HG03196 (cell line): ENCODE results near the gene TBC1D4.

Source experiments
- ATAC-seq: cut with Tn5 transposase; IDR thresholded peaks from one replicate; pipeline ENCODE4 v1.9.1; 2021; ENCODE audit not compliant: unreplicated experiment

TBC1D4 gene

DNA sequence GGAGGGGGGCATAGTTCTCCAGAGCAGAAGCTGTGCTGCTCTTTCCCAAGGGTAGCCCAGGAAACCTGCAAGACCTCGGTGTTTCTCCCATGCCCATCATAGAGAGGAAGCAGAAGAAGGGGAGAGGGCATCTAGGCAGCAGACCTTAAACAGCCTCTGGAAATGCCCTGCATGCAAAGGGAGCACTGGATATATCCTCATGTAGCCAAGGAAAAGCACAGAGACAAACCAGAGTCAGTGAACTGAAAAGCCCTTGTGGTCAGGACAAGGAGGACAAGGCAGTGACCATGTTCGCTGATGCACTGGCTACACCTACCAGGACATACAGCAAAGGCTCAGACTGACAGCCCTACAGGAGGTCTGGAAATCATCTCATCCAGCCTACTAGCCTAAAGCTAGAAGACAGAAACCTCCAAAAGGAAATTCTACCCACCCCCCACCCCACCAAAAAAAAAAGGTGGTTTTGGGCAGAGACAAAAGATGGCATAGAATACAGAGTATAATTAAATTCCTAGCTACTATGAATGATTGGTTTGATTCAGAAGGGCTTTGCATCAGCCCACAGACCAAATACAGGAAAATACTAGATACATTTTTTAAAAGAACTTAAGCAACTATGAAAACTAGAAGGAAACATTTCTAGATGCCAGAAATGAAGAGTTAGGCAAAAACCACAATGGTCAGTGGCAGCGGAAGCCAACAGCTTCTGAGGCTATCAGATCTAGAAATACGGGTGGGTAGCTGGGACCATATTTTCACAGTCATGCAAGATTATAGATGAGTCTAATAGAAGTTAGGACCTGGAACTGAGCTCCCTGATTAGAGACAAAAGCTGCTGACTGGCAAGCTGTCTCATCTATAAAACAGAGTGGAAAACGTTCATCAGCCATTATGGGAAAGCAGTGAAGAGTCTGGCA lies 4.4 kb upstream of the TBC1D4 start:
- ATAC-seq: no peak

DNA sequence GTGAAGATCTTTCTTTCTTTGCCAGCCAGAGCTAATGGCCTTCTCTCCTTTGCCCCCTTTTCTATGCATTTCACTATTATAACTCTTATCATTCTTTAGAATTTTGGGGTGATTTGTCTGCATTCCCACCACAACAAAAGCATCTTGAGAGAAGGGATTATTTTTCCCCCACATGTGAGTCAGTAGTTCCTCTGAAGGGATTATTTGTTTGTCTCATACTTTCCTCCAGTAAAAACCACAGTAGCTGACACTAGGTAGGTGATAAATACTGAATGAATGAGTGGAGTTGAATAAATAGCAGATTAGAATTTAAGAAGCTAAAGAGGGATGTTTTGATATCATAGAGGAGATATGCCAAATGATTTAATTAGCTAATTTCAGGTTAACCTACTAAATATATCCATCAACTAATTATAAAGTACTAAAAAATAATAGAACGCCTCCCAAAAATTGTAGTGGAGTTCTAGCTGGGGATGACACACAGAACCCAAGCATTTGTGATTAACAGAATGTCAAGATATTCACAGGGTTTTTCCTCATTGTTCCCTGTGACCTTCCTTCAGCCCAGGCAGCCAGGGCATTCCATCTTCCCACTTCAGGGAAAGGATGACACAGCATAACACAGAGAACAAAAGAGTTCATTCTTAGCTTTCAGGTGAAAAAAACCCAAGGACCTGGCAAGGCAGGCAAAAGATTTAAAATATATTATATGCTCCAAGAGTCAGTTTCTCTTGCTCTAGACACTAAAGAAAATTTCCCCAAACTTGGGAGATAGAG lies 3.5 kb upstream of the TBC1D4 start:
- no peak for ATAC-seq

DNA sequence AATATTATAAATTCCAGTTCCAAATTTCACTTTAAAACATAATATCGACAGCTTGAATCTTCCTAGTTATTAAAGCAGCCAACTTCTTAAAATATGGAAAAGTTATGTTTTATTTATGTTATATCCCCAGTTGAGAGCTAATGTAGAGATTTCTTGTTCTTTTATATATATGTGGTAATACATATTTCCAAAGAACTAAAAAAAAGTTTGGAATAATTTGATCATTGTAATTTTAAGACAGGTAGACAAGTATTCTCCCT lies 781 bp upstream of the TBC1D4 start:
- ATAC-seq: no peak

DNA sequence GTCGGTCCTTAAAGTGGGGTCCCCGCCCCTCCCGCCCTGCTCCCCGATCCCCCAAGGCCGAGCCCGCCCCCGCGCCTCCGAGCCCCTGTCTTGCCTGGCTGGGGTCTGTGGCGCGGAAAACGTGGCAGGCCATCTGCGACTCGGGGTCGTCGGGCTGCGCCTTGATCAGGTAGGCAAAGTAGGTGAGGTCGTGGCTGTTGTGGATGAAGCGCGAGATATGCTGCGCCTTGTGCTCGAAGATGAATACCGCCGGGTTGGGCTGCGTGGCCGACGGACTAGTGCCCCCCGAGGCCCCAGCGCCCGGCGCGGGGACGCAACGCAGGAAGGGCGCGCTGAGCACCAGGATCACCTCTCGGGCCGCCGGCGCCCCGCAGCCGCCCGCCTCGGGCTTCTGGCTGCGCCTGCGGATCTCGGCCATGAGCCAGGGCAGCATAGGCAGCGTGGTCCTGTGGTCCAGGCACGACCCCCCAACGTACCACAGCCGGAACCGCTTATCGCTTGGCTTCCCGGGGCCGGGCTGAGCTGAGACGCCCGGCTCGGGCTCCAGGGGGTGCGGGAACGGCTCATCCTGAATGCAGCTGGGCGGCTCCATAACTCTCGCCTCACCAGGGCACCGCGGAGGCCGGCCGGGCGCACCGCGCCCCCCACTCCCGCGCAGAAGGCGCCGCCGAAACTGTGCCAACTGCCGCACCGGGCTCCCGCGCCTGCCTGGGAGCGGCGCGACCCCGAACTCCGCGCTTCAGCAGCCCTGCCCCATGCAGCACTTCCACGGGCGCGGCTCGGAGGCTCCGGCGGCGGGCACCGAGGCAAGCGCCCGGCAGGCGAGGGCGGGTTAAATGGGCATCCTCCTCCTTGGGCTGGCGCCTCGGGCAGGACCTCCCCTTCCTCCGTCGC lies 546 bp downstream of the TBC1D4 start:
- ATAC-seq: peak; percentile 21

DNA sequence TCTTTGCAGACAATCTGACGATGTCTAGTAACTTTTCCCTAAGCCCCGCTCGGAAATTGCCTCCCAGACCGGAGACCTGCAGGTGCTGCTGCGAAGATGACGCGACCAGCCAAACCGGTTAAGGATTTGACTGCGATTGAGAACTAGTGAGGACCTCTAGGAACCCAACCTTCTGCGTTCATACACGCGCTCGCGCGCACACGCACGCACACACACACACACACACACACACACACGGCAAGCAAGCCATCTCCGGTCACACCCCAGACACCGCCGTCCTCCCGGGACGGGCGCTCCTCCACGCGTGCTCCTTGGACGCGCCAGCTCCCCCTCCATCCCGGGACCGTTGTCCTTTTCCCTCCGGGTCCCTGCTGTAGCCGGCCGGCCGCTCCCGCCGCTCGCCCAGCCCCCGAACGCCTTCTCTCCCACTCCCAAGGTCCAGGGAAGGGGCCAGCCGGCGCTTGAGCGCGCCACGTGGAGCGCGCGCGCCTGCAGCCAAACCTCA lies 1.2 kb downstream of the TBC1D4 start:
- no peak for ATAC-seq

DNA sequence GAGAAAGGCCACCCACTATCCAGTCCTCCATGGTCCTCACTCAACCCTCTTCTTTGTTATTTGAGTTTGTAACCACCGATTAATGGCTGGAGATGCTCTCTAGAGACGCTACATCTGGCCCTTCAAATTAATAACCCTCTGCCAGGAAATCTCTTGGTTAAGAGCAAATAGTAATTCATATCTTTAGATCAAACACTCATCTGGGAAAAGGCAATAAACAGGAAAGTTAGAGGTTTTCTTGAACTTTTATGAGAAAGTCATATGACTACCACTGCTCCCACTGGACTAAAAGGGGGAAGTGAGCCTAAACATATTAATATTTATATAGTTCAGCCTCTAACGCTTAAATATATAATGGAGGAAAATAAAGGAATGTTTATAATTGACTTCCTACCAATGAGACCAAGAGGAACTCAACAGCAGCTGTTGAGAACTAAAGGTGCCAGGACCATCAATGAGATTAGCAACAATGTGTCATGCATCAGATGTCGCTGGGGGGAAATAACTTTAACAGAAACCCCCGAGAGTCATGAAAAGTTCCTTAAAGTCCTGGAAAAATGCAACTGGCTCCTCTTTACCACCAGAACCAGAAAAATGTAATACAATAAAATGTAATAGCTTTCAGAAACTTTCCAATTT lies 2.7 kb downstream of the TBC1D4 start:
- ATAC-seq: no peak

DNA sequence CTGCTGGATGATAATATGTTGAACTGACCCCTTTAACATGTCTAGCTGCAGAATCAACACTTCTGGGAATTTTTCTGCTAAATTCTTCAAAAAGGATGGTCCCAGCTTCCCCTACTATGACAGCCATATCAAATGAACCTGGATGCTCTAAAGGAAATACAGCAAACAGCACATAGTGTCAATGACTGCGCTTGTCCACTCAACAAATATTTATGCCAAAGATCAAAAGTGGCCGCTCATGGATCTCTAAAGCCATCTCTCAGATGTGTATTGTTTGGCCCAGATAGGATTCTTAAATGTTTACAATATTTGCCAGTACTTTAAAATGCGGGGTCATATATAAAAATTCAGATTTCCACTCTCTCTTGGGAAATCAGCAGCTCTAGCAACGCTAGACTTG lies 3.3 kb downstream of the TBC1D4 start:
- no peak for ATAC-seq

DNA sequence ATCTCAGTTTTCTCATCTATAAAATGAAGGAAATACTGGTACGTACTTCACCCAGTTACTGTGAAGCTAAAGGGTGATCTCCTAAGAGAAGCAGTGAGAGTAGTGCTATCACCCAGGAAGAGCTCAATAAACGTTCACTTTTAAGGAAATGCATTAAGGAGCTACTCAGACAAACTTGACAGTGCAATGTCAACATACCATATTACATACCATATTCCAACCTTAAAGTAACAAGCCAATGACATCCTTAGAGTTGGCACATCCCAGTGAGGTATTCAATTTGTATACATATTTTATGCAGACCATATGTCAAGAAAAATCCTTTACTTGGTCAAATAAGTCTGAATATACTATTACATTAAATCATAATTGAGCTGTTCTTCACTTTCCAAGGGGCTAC lies 7.0 kb downstream of the TBC1D4 start:
- ATAC-seq: no peak

DNA sequence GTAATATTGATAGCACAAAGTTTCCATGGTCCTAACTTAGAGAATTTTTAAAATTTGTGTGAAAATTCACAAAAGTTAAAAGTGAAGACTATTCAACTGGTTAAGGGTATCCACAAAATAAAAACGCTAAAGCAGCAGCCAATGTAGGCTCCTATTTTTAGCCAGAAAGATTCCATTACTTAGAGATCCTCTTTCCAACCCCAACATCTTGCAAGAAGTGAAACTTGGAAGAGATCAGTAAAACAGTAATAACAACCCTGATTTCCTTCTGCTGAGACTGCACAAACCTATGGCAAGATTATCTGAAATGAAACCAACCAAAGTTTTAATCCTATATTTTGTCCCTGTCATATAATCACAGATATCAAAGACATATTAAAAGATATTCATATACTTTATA lies 8.5 kb downstream of the TBC1D4 start:
- ATAC-seq: no peak

DNA sequence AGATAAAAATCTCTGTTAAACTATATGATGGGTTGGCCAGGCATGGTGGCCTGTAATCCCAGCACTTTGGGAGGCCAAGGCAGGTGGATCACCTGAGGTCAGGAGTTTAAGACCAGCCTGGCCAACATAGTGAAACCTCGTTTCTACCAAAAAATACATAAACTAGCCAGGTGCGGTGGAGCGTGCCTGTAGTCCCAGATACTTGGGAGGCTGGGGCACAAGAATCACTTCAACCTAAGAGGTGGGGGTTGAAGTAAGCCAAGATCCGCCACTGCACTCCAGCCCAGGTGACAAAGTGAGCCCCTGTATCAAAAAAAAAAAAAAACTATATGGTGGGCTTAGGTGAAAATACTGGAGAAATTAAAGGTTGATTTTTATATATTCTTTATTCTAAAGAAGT lies 11.3 kb downstream of the TBC1D4 start:
- ATAC-seq: no peak

DNA sequence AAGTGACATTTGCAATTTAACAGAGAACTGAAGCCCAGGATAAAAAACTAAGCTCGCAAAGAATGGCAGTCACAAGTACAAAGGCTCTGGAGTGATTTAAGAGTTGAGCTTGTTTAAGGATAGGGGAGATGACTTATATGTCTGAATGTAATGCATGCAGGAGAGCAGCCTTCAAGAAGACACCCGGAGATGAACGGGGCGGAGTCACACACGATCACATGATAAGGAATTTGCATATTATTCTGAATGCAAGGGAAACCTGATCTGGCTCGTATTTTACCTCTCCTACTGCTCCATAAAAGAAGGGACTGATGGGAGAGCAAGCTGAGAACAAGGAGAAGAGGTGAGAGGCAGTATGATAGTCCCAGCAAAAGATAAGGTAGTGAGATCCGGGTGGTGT lies 12.9 kb downstream of the TBC1D4 start:
- ATAC-seq: no peak

DNA sequence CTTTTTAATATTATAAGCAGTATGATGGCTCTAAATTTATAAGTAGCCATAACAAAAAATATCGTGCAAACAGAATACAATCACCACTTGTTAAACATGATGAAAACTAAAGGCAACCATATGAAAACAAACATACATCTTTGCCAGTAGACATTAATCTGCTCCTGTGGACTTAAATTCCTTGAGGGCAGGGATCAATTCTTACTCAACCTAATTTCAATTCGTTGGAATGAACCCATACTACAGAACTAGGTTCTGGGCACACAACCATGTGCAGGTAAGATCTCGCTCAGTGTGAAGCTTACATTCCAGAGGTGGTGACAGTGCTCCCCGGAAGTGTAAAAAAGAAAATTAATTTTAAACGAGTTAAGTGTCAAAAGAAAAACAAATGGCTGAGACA lies 13.4 kb downstream of the TBC1D4 start:
- no peak for ATAC-seq

DNA sequence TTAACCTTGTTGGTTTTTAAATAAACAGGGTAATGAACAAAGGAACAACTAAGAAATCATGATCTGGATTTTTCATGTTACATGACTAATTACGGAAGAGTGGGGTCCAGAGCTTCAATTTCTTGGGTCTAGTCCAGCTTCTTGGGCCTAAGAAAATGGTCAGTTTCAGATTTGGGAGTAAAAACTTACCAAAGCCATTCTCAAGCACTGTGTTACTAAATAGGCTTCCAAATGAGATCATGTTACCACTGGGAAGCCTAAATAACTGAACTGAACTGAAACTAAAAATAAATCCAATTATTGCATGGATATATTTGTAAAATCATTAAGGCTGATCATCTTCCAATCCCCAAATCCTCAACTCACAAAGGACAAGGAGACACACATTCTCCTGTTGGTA lies 13.9 kb downstream of the TBC1D4 start:
- no peak for ATAC-seq

DNA sequence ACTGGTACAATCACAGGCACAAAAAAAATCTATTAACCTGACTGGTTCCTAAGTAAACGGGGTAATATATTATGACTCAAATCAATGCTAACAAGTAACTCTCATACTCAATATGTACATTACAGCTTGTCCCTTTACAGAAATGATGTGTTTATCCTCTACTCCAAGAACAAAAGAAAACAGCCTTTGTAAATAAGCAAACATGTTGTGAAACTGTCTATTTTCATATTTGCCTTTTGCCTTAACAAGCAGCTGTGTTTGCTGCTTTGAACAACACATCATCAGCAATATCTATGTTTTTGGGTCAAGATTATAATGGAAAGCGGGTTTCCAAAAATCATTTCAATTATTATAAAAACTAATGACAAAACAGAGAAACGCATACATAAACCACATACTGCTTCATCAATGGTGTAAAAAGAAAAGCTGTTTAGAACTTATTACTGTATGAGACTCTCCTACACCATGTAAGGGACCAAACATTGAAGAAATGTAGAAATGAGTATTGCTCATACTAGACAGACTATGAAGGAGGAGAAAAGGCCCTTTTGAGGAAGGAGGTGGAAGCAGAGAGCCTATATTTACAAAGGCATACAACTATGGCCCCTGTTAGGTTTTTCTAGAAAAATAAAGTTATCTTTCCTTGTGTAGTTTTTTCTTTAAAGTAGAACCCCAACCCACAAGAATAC lies 14.8 kb downstream of the TBC1D4 start:
- no peak for ATAC-seq

DNA sequence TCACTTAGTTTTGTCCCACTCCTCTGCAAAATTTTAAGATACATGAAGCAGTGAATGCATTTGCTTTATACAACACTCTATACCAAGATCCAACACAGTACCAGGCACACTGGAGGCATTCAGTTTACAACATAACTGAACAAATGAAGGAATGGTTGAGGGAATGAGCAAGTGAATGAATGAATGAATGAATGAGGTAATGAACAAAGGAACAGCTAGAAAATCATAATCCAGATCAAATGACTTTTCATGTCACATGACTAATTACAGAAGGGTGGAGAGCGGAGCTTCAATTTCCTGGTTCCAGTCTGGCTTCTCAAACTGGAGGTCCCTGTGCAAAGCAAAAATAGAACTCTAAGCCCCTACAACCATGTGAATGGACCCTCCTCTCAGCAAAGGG lies 16.7 kb downstream of the TBC1D4 start:
- ATAC-seq: no peak

DNA sequence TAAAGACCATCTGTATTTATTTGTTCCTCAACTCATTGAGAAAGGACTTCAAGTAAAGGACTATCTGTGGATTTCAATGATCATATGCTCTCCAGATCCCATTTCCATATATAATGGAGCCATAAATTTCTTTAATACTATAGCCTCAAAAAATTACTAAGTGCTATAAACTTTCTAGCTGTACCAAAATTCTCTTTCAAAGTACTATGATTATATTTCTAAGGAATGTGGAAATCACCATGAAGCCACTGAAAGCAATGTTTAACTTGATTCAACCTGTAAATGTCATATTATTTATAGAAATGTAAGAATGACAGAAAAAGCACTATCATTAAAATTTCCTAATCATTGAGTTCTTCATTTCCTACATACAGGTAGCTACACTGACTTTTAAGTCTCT lies 20.7 kb downstream of the TBC1D4 start:
- no peak for ATAC-seq

DNA sequence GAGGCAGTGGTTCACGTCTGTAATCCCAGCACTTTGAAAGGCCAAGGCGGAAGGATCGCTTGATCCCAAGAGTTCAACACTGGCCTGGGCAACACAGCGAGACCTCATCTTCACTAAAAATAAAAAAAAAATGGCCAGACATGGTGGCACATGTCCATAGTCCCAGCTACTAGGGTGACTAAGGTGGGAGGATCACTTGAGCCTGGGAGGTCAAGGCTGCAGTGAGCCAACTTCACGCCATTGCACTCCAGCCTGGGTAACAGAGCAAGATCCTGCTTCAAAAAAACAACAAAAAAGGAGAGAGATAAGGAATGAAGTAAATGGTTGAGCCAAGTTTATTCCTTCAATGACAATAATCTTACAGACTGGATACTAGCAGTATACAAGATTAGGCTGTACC lies 21.3 kb downstream of the TBC1D4 start:
- ATAC-seq: no peak

DNA sequence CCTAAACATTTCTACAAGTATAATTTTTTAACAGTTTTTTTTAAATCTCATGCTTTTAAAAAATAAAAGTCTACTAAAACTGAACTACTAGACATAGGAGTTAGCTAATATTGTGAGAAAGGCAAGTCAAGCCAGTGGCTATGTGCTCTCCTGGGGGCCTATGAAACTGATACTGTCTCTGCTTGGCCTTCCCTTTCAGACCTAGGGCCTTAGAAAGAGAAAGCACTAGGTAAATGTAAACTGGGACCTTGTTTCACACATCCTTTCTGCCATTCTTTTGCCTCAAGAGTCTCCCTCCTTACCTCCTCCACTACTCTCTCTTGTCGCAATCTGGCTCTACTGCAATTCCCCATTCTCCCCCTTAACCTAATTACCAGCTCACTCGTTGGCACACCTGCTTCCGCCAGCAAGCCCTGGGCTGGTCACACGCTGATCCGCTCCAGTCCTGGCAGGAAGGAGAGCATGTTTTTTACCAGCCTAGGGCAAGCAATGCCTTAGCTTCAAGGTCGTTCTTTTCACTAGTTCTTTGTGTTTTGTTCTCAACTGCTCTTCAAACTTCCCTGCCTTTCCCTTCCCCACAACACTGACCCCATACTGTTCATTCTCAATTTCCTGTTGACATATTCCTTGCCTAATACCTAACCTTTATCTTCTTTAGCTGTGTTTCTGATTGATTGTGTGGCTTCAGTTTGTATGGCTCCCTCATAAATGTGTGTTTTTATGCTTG lies 23.1 kb downstream of the TBC1D4 start:
- peak; percentile 100 for ATAC-seq

DNA sequence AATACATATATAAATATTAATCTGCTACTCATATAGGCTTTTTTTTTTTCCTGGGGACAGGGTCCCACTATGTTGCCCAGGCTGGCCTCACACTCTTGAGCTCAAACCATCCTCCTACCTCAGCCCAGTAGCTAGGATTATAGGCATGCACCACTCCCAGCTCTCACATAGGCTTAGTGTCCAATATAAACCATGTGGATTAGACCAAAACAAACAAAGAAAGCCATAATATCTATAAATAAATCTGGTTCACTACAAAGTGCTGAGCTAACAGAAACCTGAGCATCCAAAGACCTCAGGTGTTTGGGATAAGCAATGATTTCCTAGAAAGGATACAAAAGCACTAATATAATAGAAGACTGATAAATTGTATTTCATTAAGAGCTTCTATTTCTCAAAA lies 26.0 kb downstream of the TBC1D4 start:
- no peak for ATAC-seq

DNA sequence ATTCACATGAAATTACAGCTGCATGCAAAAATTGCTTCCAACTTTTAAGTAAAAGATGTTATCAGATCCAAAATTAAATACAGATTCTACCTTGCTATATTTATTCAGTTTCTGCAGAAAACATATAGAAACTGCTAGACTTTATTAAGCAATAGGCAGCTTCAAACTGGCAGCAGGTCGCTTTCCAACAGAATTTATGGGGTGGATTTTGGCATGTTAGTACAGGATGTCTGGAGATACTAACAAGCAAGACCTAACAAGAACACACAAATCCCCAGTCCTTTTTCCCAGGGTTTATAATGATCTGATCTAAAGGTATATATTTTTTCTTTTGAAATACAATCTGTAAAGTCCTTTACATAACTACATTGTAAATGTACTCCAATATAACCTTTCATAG lies 27.5 kb downstream of the TBC1D4 start:
- no peak for ATAC-seq
